ENCODE results near the gene FAM120B. TPM values are rescaled to one million over a fixed set of nuclear protein-coding genes. Genes with fewer than 3 reads are reported as not detected.

FAM120B gene
- total RNA-seq, 4 donors from 2014 or later = 10.7 to 17.0 (median 13.5) TPM

GRCh38 chr6:170260686-170261085, 45.9 kb upstream of the FAM120B start:
- Histone ChIP-seq H3K4me1 (peaks cover 1 to 5% of the 10 kb centered on the region in 2 donors), H3K27me3 (no peaks in the 10 kb centered on the region), H3K27ac (no peak overlapping the region), H3K9me3 (no peaks in the 10 kb centered on the region), H3K4me3 (no peak overlapping the region), H3K36me3 (no peaks in the 10 kb centered on the region)
- ATAC-seq (no peak), DNase-seq (no peak)
- TF ChIP-seq, protein P1, sequence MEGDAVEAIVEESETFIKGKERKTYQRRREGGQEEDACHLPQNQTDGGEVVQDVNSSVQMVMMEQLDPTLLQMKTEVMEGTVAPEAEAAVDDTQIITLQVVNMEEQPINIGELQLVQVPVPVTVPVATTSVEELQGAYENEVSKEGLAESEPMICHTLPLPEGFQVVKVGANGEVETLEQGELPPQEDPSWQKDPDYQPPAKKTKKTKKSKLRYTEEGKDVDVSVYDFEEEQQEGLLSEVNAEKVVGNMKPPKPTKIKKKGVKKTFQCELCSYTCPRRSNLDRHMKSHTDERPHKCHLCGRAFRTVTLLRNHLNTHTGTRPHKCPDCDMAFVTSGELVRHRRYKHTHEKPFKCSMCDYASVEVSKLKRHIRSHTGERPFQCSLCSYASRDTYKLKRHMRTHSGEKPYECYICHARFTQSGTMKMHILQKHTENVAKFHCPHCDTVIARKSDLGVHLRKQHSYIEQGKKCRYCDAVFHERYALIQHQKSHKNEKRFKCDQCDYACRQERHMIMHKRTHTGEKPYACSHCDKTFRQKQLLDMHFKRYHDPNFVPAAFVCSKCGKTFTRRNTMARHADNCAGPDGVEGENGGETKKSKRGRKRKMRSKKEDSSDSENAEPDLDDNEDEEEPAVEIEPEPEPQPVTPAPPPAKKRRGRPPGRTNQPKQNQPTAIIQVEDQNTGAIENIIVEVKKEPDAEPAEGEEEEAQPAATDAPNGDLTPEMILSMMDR (IDR thresholded peaks at IDR 0.05 in 4 of 5, conservative IDR thresholded peaks at IDR 0.05 in 1 of 5) = no peak
- no peak for TF ChIP-seq POLR2A (IDR thresholded peaks at IDR 0.05)
- intact Hi-C loops (cut with DNase I; ENCODE audit: low total_unique reads) (no loop called here), in situ Hi-C loops (cut with MboI; ENCODE audit: low sequenced_read_pairs in 4 of 4) (no loop called here)

- no peak for DNase-seq
- Histone ChIP-seq H3K4me3 (no peak overlapping the region), H3K9me3 (no peaks in the 10 kb centered on the region), H3K4me1 (peaks cover 8 to 12% of the 10 kb centered on the region in 2 donors), H3K27me3 (no peaks in the 10 kb centered on the region), H3K36me3 (no peaks in the 10 kb centered on the region), H3K27ac (no peak overlapping the region)
- ATAC-seq = no peak
- TF ChIP-seq POLR2A (IDR thresholded peaks at IDR 0.05) = no peak
- TF ChIP-seq, protein P1 (IDR thresholded peaks at IDR 0.05 in 4 of 5, conservative IDR thresholded peaks at IDR 0.05 in 1 of 5) = no peak
- intact Hi-C loops (cut with DNase I; ENCODE audit: low total_unique reads) = no loop called here
- in situ Hi-C loops (cut with MboI; ENCODE audit: low sequenced_read_pairs in 4 of 4) = no loop called here
These were observed 44.7 kb upstream of the FAM120B start for GRCh38 chr6:170261643-170262488.

- Histone ChIP-seq H3K9me3 (no peaks in the 10 kb centered on the region), H3K27ac (no peak overlapping the region), H3K27me3 (no peaks in the 10 kb centered on the region), H3K4me3 (no peak overlapping the region), H3K4me1 (peaks cover 8 to 12% of the 10 kb centered on the region in 2 donors), H3K36me3 (no peaks in the 10 kb centered on the region)
- ATAC-seq = no peak
- intact Hi-C loops (cut with DNase I; ENCODE audit: low total_unique reads) = no loop called here
- TF ChIP-seq, protein P1 (IDR thresholded peaks at IDR 0.05 in 4 of 5, conservative IDR thresholded peaks at IDR 0.05 in 1 of 5) = no peak
- TF ChIP-seq POLR2A (IDR thresholded peaks at IDR 0.05) = no peak
- no peak for DNase-seq
- in situ Hi-C loops (cut with MboI; ENCODE audit: low sequenced_read_pairs in 4 of 4) = no loop called here
These were observed 44.0 kb upstream of the FAM120B start for GRCh38 chr6:170262489-170263088.

GRCh38 chr6:170263410-170263809, 43.1 kb upstream of the FAM120B start:
- TF ChIP-seq, protein P1 (IDR thresholded peaks at IDR 0.05 in 4 of 5, conservative IDR thresholded peaks at IDR 0.05 in 1 of 5) = no peak
- TF ChIP-seq POLR2A (IDR thresholded peaks at IDR 0.05) = no peak
- Histone ChIP-seq H3K27ac (no peak overlapping the region), H3K4me3 (no peak overlapping the region), H3K36me3 (no peaks in the 10 kb centered on the region), H3K4me1 (peaks cover 8 to 12% of the 10 kb centered on the region in 2 donors), H3K27me3 (no peaks in the 10 kb centered on the region), H3K9me3 (no peaks in the 10 kb centered on the region)
- DNase-seq (no peak), ATAC-seq (no peak)
- intact Hi-C loops (cut with DNase I; ENCODE audit: low total_unique reads) (no loop called here), in situ Hi-C loops (cut with MboI; ENCODE audit: low sequenced_read_pairs in 4 of 4) (no loop called here)

All from gastrocnemius medialis (tissue), 4 donors.